ENCODE measurements around the gene STAT4.

Gene STAT4

GRCh38 chr2:191117341-191117740, 33.5 kb downstream of the STAT4 start:
- TF ChIP-seq CTCF (IDR thresholded peaks at IDR 0.05): no peak
- no peak for DNase-seq
- no peaks in the 10 kb centered on the region for H3K27me3 Mint-ChIP-seq (ENCODE audit: low read depth, poor library complexity)
- peaks cover 7% of the 10 kb centered on the region for H3K4me1 Mint-ChIP-seq
- H3K36me3 Mint-ChIP-seq (ENCODE audit: low read depth): no peaks in the 10 kb centered on the region
- no peak overlapping the region for H3K4me3 Mint-ChIP-seq
- H3K27ac Mint-ChIP-seq: no peak overlapping the region
- no peaks in the 10 kb centered on the region for H3K9me3 Mint-ChIP-seq

- no peak for DNase-seq
- TF ChIP-seq CTCF (IDR thresholded peaks at IDR 0.05): no peak
- Mint-ChIP-seq H3K9me3 (no peaks in the 10 kb centered on the region), H3K4me1 (peaks cover 7% of the 10 kb centered on the region), H3K27ac (no peak overlapping the region), H3K27me3 (ENCODE audit: low read depth, poor library complexity) (peaks cover 3% of the 10 kb centered on the region), H3K4me3 (no peak overlapping the region), H3K36me3 (ENCODE audit: low read depth) (no peaks in the 10 kb centered on the region)
These were observed 35.0 kb downstream of the STAT4 start for GRCh38 chr2:191115804-191116203.

- Mint-ChIP-seq H3K4me3 (no peak overlapping the region), H3K4me1 (peaks cover 7% of the 10 kb centered on the region), H3K27ac (no peak overlapping the region), H3K27me3 (ENCODE audit: low read depth, poor library complexity) (peaks cover 3% of the 10 kb centered on the region), H3K9me3 (no peaks in the 10 kb centered on the region), H3K36me3 (ENCODE audit: low read depth) (no peaks in the 10 kb centered on the region)
- TF ChIP-seq CTCF (IDR thresholded peaks at IDR 0.05): no peak
- no peak for DNase-seq
These were observed 35.4 kb downstream of the STAT4 start for GRCh38 chr2:191115391-191115790.

- Mint-ChIP-seq H3K36me3 (ENCODE audit: low read depth) (no peaks in the 10 kb centered on the region), H3K4me1 (peaks cover 7% of the 10 kb centered on the region), H3K9me3 (no peaks in the 10 kb centered on the region), H3K27me3 (ENCODE audit: low read depth, poor library complexity) (peaks cover 3% of the 10 kb centered on the region), H3K4me3 (no peak overlapping the region), H3K27ac (no peak overlapping the region)
- no peak for DNase-seq
- no peak for TF ChIP-seq CTCF (IDR thresholded peaks at IDR 0.05)
These were observed 36.3 kb downstream of the STAT4 start for GRCh38 chr2:191114403-191114886.

GRCh38 chr2:191113761-191114160, 37.0 kb downstream of the STAT4 start:
- Mint-ChIP-seq H3K4me1 (peaks cover 7% of the 10 kb centered on the region), H3K4me3 (no peak overlapping the region), H3K9me3 (no peaks in the 10 kb centered on the region), H3K27ac (no peak overlapping the region), H3K36me3 (ENCODE audit: low read depth) (no peaks in the 10 kb centered on the region), H3K27me3 (ENCODE audit: low read depth, poor library complexity) (peaks cover 3% of the 10 kb centered on the region)
- no peak for DNase-seq
- TF ChIP-seq CTCF (IDR thresholded peaks at IDR 0.05): no peak

- H3K36me3 Mint-ChIP-seq (ENCODE audit: low read depth): no peaks in the 10 kb centered on the region
- no peak overlapping the region for H3K27ac Mint-ChIP-seq
- H3K9me3 Mint-ChIP-seq: no peaks in the 10 kb centered on the region
- no peak for DNase-seq
- no peak overlapping the region for H3K4me3 Mint-ChIP-seq
- peaks cover 3% of the 10 kb centered on the region for H3K27me3 Mint-ChIP-seq (ENCODE audit: low read depth, poor library complexity)
- TF ChIP-seq CTCF (IDR thresholded peaks at IDR 0.05): no peak
- peaks cover 3% of the 10 kb centered on the region for H3K4me1 Mint-ChIP-seq
These were observed 38.3 kb downstream of the STAT4 start for GRCh38 chr2:191112448-191112901.

All from nephron progenitor cell (in vitro differentiated cells).